Choroid plexus epithelial cell (primary cell): ENCODE results near the gene ZNF497.

Experiments
- DNase-seq: peaks from one replicate; pipeline ENCODE4 v3.0.0-alpha.2; 2010; ENCODE audit warnings: low read depth
- H3K4me3 ChIP-seq: 2 replicates; pipeline ENCODE4 v1.5.1; 2011; ENCODE audit warnings: low read depth, mild to moderate bottlenecking, control low read depth, low read length, moderate library complexity
- CTCF ChIP-seq: conservative IDR thresholded peaks from 2 replicates; pipeline ENCODE4 v1.5.1; 2011; ENCODE audit warnings: low read depth, mild to moderate bottlenecking, control low read depth, inconsistent platforms, low read length, moderate library complexity

The ZNF497 gene

GRCh38 chr19:58397533-58398037 lies 35.0 kb upstream of the ZNF497 start:
- no peak overlapping the region for H3K4me3 ChIP-seq
- TF ChIP-seq CTCF: no peak
- DNase-seq: no peak

GRCh38 chr19:58396691-58397532 lies 34.4 kb upstream of the ZNF497 start:
- TF ChIP-seq CTCF: no peak
- H3K4me3 ChIP-seq: no peak overlapping the region
- DNase-seq: no peak

- DNase-seq: peak; percentile 17
- peak overlapping the region; percentile 34 for H3K4me3 ChIP-seq
- TF ChIP-seq CTCF: no peak
Measured at GRCh38 chr19:58395979-58396627, 33.6 kb upstream of the ZNF497 start.

GRCh38 chr19:58395220-58395978 lies 32.8 kb upstream of the ZNF497 start, which contains the start of gene RNF225:
TSS of gene RNF225 (plus strand) at chr19:58395656. CDS start at chr19:58396090, 434 bp downstream.
- no peak for TF ChIP-seq CTCF
- no peak for DNase-seq
- peak within 1 kb of the TSS; percentile 34 for H3K4me3 ChIP-seq

- no peak for DNase-seq
- H3K4me3 ChIP-seq: no peak overlapping the region
- no peak for TF ChIP-seq CTCF
Measured at GRCh38 chr19:58394821-58395219, 32.3 kb upstream of the ZNF497 start.

GRCh38 chr19:58393725-58394033 lies 31.1 kb upstream of the ZNF497 start:
- no peak for TF ChIP-seq CTCF
- no peak for DNase-seq
- no peak overlapping the region for H3K4me3 ChIP-seq
